ENCODE data around the gene SYT15. TPM values are rescaled to one million over a fixed set of nuclear protein-coding genes. Genes with fewer than 3 reads are reported as not detected.

SYT15 gene
- total RNA-seq, 1 experiment from 2014 or later: 0.64 TPM

DNA sequence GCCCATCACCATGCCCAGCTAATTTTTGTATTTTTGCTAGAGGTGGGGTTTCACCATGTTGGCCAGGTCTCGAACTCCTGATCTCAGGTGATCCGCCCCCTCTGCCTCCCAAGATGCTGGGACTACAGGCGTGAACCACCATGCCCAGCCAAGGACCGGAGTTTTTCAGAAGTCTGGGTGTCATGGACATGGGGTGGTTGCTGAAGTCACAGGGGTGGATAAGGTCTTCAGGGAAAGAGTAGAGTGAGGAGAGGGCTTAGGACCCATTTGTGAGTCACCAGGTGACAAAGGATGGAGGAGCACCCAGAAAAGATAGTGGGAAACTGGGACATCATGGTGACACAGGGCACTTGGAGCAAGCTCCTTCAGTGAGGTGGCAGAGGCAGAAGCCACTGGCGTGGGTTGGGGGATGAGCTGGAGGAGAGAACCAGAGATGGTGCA, 19.7 kb upstream of the SYT15 start:
- intact Hi-C loops (cut with micrococcal nuclease; ENCODE audit: unreplicated experiment): no loop called here
- H3K27me3 ChIP-seq (replicated peaks; ENCODE audit: insufficient read depth, low read depth, low read length, poor library complexity): peaks cover 61% of the 10 kb centered on the region
- TF ChIP-seq, protein P1, sequence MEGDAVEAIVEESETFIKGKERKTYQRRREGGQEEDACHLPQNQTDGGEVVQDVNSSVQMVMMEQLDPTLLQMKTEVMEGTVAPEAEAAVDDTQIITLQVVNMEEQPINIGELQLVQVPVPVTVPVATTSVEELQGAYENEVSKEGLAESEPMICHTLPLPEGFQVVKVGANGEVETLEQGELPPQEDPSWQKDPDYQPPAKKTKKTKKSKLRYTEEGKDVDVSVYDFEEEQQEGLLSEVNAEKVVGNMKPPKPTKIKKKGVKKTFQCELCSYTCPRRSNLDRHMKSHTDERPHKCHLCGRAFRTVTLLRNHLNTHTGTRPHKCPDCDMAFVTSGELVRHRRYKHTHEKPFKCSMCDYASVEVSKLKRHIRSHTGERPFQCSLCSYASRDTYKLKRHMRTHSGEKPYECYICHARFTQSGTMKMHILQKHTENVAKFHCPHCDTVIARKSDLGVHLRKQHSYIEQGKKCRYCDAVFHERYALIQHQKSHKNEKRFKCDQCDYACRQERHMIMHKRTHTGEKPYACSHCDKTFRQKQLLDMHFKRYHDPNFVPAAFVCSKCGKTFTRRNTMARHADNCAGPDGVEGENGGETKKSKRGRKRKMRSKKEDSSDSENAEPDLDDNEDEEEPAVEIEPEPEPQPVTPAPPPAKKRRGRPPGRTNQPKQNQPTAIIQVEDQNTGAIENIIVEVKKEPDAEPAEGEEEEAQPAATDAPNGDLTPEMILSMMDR (conservative IDR thresholded peaks at IDR 0.05; ENCODE audit: low read depth, low read length): no peak
- no peak for TF ChIP-seq EZH2 (IDR thresholded peaks at IDR 0.05; ENCODE audit: borderline replicate concordance, low read depth, low read length, poor library complexity, severe bottlenecking)
- H3K9me3 ChIP-seq (ENCODE audit: low read depth, low read length, poor library complexity, severe bottlenecking): no peaks in the 10 kb centered on the region
- CTCF ChIA-PET: no interaction called here
- H3K27ac ChIP-seq (ENCODE audit: low read depth, low read length, poor library complexity, severe bottlenecking): no peak overlapping the region
- H3K4me3 ChIP-seq (ENCODE audit: low read depth, low read length, poor library complexity, severe bottlenecking): no peak overlapping the region
- no peaks in the 10 kb centered on the region for H3K4me1 ChIP-seq (ENCODE audit: insufficient read depth, low read length, poor library complexity, severe bottlenecking)
- no peaks in the 10 kb centered on the region for H3K36me3 ChIP-seq (ENCODE audit: insufficient read depth, low read length, poor library complexity, severe bottlenecking)
- no peak for DNase-seq (ENCODE audit: low spot score)
- BruUV-seq (replicated peaks): no TSS peak
- POLR2A ChIA-PET (ENCODE audit: low non-redundant PET): no interaction called here

DNA sequence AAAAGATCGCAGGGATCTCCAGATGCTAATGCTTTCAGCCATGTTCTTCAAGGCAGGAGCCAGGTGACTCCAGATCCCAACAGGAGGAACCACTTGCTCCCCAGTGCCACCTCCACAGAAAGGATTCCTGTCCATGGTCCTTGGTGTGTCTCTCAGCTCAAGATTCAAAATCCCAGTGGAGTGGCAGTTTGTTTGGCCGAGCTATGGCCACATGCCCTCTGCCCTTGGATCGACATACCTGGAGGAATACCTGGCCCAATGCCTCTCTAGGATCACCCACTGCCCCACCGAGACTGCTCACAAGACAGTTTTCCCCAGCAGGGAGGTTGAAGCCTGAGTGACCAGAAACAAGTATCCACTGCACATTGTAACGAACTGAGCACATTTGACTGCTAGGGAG, 18.5 kb upstream of the SYT15 start:
- Histone ChIP-seq H3K4me3 (ENCODE audit: low read depth, low read length, poor library complexity, severe bottlenecking) (no peak overlapping the region), H3K9me3 (ENCODE audit: low read depth, low read length, poor library complexity, severe bottlenecking) (no peaks in the 10 kb centered on the region), H3K4me1 (ENCODE audit: insufficient read depth, low read length, poor library complexity, severe bottlenecking) (no peaks in the 10 kb centered on the region), H3K27me3 (replicated peaks; ENCODE audit: insufficient read depth, low read depth, low read length, poor library complexity) (peaks cover 50% of the 10 kb centered on the region), H3K27ac (ENCODE audit: low read depth, low read length, poor library complexity, severe bottlenecking) (no peak overlapping the region), H3K36me3 (ENCODE audit: insufficient read depth, low read length, poor library complexity, severe bottlenecking) (no peaks in the 10 kb centered on the region)
- TF ChIP-seq EZH2 (IDR thresholded peaks at IDR 0.05; ENCODE audit: borderline replicate concordance, low read depth, low read length, poor library complexity, severe bottlenecking): no peak
- TF ChIP-seq, protein P1 (conservative IDR thresholded peaks at IDR 0.05; ENCODE audit: low read depth, low read length): no peak
- no TSS peak for BruUV-seq (replicated peaks)
- ChIA-PET CTCF (no interaction called here), POLR2A (ENCODE audit: low non-redundant PET) (no interaction called here)
- no peak for DNase-seq (ENCODE audit: low spot score)
- intact Hi-C loops (cut with micrococcal nuclease; ENCODE audit: unreplicated experiment): no loop called here

GRCh38 chr10:46560952-46561351, 18.0 kb upstream of the SYT15 start:
- TF ChIP-seq, protein P1 (conservative IDR thresholded peaks at IDR 0.05; ENCODE audit: low read depth, low read length): no peak
- no peak for TF ChIP-seq EZH2 (IDR thresholded peaks at IDR 0.05; ENCODE audit: borderline replicate concordance, low read depth, low read length, poor library complexity, severe bottlenecking)
- no peaks in the 10 kb centered on the region for H3K36me3 ChIP-seq (ENCODE audit: insufficient read depth, low read length, poor library complexity, severe bottlenecking)
- ChIA-PET CTCF (no interaction called here), POLR2A (ENCODE audit: low non-redundant PET) (no interaction called here)
- no peak for DNase-seq (ENCODE audit: low spot score)
- peaks cover 45% of the 10 kb centered on the region for H3K27me3 ChIP-seq (replicated peaks; ENCODE audit: insufficient read depth, low read depth, low read length, poor library complexity)
- intact Hi-C loops (cut with micrococcal nuclease; ENCODE audit: unreplicated experiment): no loop called here
- H3K4me1 ChIP-seq (ENCODE audit: insufficient read depth, low read length, poor library complexity, severe bottlenecking): no peaks in the 10 kb centered on the region
- no peak overlapping the region for H3K4me3 ChIP-seq (ENCODE audit: low read depth, low read length, poor library complexity, severe bottlenecking)
- H3K27ac ChIP-seq (ENCODE audit: low read depth, low read length, poor library complexity, severe bottlenecking): no peak overlapping the region
- H3K9me3 ChIP-seq (ENCODE audit: low read depth, low read length, poor library complexity, severe bottlenecking): no peaks in the 10 kb centered on the region
- BruUV-seq (replicated peaks): no TSS peak

All from A673 (cell line).